CD14-positive monocyte (primary cell): ENCODE measurements around the gene SCN7A. TPM values are rescaled to one million over a fixed set of nuclear protein-coding genes. Genes with fewer than 3 reads are reported as not detected.

ENCODE experiments used
- DNase-seq, 3 donors: peaks; one replicate each; pipeline ENCODE4 v3.0.0-alpha.2; 2011 to 2022
- H2AFZ ChIP-seq: 2 replicates; pipeline ENCODE4 v1.6.0; 2012; ENCODE audit warnings: mild to moderate bottlenecking, low read depth, low read length, inconsistent platforms; ENCODE audit not compliant: insufficient read depth, poor library complexity, severe bottlenecking
- H3K27ac ChIP-seq, 2 donors: 1 replicate in 1 of 2; 2 replicates in 1 of 2; pipeline ENCODE4 v1.5.1; 2012 to 2013; ENCODE audit warnings: low read length in 2 of 2, control low read depth in 1 of 2, inconsistent platforms in 1 of 2, low read depth in 1 of 2, mild to moderate bottlenecking in 1 of 2
- H3K27me3 ChIP-seq, 2 donors: one replicate each; pipeline versions ENCODE4 v1.6.0 to v1.6.1; 2011 to 2013; ENCODE audit warnings: low read length in 2 of 2; ENCODE audit not compliant: control insufficient read depth in 2 of 2, insufficient read depth in 2 of 2
- H3K36me3 ChIP-seq, 2 donors: replicated peaks in 1 of 2; 1 replicate in 1 of 2; 2 replicates in 1 of 2; pipeline versions ENCODE4 v1.5.1 to v1.6.1; 2012 to 2013; ENCODE audit warnings: low read length in 2 of 2, control low read depth in 1 of 2, inconsistent platforms in 1 of 2, mild to moderate bottlenecking in 1 of 2; ENCODE audit not compliant: insufficient read depth in 2 of 2, control insufficient read depth in 1 of 2
- H3K4me1 ChIP-seq, 2 donors: 1 replicate in 1 of 2; 2 replicates in 1 of 2; pipeline versions ENCODE4 v1.5.1 to v1.6.1; 2012 to 2013; ENCODE audit warnings: low read length in 2 of 2, control low read depth in 1 of 2, inconsistent platforms in 1 of 2, mild to moderate bottlenecking in 1 of 2, moderate library complexity in 1 of 2; ENCODE audit not compliant: insufficient read depth in 2 of 2, control insufficient read depth in 1 of 2
- H3K4me2 ChIP-seq: replicated peaks from 2 replicates; pipeline ENCODE3; 2012; ENCODE audit warnings: low read length, moderate library complexity, mild to moderate bottlenecking; ENCODE audit not compliant: poor library complexity, severe bottlenecking; ENCODE audit errors: extremely low read depth
- H3K4me3 ChIP-seq, 3 experiments: fragments of 200-600 bp in 1 of 3; sonication (generic) in 1 of 3; replicated peaks in 1 of 3; 1 replicate in 2 of 3; 2 replicates in 1 of 3; pipeline ENCODE4 v1.5.1; 2011 to 2013; ENCODE audit warnings: low read length in 3 of 3, mild to moderate bottlenecking in 3 of 3, control low read depth in 2 of 3, low read depth in 2 of 3, inconsistent platforms in 1 of 3, moderate library complexity in 1 of 3
- H3K79me2 ChIP-seq: 2 replicates; pipeline ENCODE4 v1.6.0; 2012; ENCODE audit warnings: mild to moderate bottlenecking, control low read depth, inconsistent platforms, low read length, moderate library complexity; ENCODE audit not compliant: insufficient read depth
- H3K9ac ChIP-seq: 2 replicates; pipeline ENCODE4 v1.6.0; 2017; ENCODE audit warnings: low read length, mild to moderate bottlenecking; ENCODE audit not compliant: insufficient read depth, poor library complexity, severe bottlenecking
- H3K9me3 ChIP-seq, 2 donors: replicated peaks in 1 of 2; 1 replicate in 1 of 2; 2 replicates in 1 of 2; pipeline versions ENCODE4 v1.5.1 to v1.6.1; 2012 to 2013; ENCODE audit warnings: low read length in 2 of 2, control low read depth in 1 of 2; ENCODE audit not compliant: control insufficient read depth in 1 of 2, insufficient read depth in 1 of 2
- H4K20me1 ChIP-seq: 2 replicates; pipeline ENCODE4 v1.6.0; 2012; ENCODE audit warnings: mild to moderate bottlenecking, low read length, control low read depth, moderate library complexity; ENCODE audit not compliant: insufficient read depth
- H3K27ac Mint-ChIP-seq, 7 donors: one replicate each; pipeline ENCODE4 v1.8.0; 2020; ENCODE audit warnings: mild to moderate bottlenecking in 7 of 7, mixed read lengths in 7 of 7, moderate library complexity in 6 of 7, inconsistent platforms in 2 of 7
- H3K27me3 Mint-ChIP-seq, 3 donors: one replicate each; pipeline ENCODE4 v1.8.0; 2021 to 2022; ENCODE audit warnings: low read depth in 3 of 3, mild to moderate bottlenecking in 3 of 3, mixed read lengths in 3 of 3, moderate library complexity in 3 of 3, inconsistent platforms in 1 of 3
- H3K36me3 Mint-ChIP-seq, 2 donors: one replicate each; pipeline ENCODE4 v1.8.0; 2020; ENCODE audit warnings: mixed read lengths in 2 of 2, inconsistent platforms in 1 of 2, mild to moderate bottlenecking in 1 of 2
- H3K4me1 Mint-ChIP-seq: one replicate; pipeline ENCODE4 v1.8.0; 2020; ENCODE audit warnings: mild to moderate bottlenecking, mixed read lengths
- H3K4me3 Mint-ChIP-seq, 2 donors: one replicate each; pipeline ENCODE4 v1.8.0; 2020; ENCODE audit warnings: mild to moderate bottlenecking in 2 of 2, mixed read lengths in 2 of 2, moderate library complexity in 1 of 2
- H3K9me3 Mint-ChIP-seq, 7 donors: one replicate each; pipeline ENCODE4 v1.8.0; 2020 to 2022; ENCODE audit warnings: mixed read lengths in 7 of 7, mild to moderate bottlenecking in 6 of 7, moderate library complexity in 6 of 7, inconsistent platforms in 2 of 7
- WGBS: methylation state at CpG from one replicate; pipeline ENCODE4 v1.1.5; 2013; ENCODE audit warnings: missing lambda C conversion rate; ENCODE audit not compliant: insufficient coverage; 5-methylcytosine and 5-hydroxymethylcytosine counted together
- intact Hi-C, 2 donors: fragments of 100-400 bp; cut with micrococcal nuclease; formaldehyde crosslinking; loops; one replicate each; pipeline versions ENCODE4 v1.15.0 to v1.15.1; 2023
- polyA plus RNA-seq, 3 donors: library from polyadenylated mRNA; depleted of rRNA in 1 of 3; unstranded in 2 of 3; stranded (reverse) in 1 of 3; fragments of 300-500 nt in 2 of 3; fragments of >200 nt in 1 of 3; fragmentation: Illumina TruSeq in 2 of 3; gene quantifications; 1 replicate in 2 of 3; 2 replicates in 1 of 3; pipeline ENCODE4 v1.2.3, GENCODE V29; 2012 to 2021
- TF ChIP-seq, protein P1 (sequence below): fragments of 200-600 bp; IDR thresholded peaks from one replicate; pipeline ENCODE4 v1.8.0; 2022; ENCODE audit warnings: antibody characterized with exemption, mild to moderate bottlenecking

The SCN7A gene
- polyA plus RNA-seq, 3 donors, result not detected

- Mint-ChIP-seq H3K9me3 (no peaks in the 10 kb centered on the region), H3K4me1 (peaks cover 10% of the 10 kb centered on the region), H3K27me3 (peaks cover 0 to 8% (median 5%) of the 10 kb centered on the region in 3 donors), H3K27ac (no peak overlapping the region), H3K36me3 (no peaks in the 10 kb centered on the region), H3K4me3 (no peak overlapping the region)
- H3K36me3 ChIP-seq, result no peaks in the 10 kb centered on the region
- intact Hi-C loops, result no loop called here
- no peaks in the 10 kb centered on the region for H3K79me2 ChIP-seq
- no peak overlapping the region for H3K4me3 ChIP-seq
- DNase-seq, result no peak
- no peak overlapping the region for H3K4me2 ChIP-seq
- no peak overlapping the region for H2AFZ ChIP-seq
- H4K20me1 ChIP-seq, result no peaks in the 10 kb centered on the region
- no peak overlapping the region for H3K27ac ChIP-seq
- peaks cover 0 to 3% of the 10 kb centered on the region in 2 donors for H3K4me1 ChIP-seq
- no peak overlapping the region for H3K9ac ChIP-seq
- whole genome bisulfite sequencing, result 88% methylated on average over 1 of the region's 2 CpGs
- no peaks in the 10 kb centered on the region for H3K27me3 ChIP-seq
- no peaks in the 10 kb centered on the region for H3K9me3 ChIP-seq
- TF ChIP-seq, protein P1, sequence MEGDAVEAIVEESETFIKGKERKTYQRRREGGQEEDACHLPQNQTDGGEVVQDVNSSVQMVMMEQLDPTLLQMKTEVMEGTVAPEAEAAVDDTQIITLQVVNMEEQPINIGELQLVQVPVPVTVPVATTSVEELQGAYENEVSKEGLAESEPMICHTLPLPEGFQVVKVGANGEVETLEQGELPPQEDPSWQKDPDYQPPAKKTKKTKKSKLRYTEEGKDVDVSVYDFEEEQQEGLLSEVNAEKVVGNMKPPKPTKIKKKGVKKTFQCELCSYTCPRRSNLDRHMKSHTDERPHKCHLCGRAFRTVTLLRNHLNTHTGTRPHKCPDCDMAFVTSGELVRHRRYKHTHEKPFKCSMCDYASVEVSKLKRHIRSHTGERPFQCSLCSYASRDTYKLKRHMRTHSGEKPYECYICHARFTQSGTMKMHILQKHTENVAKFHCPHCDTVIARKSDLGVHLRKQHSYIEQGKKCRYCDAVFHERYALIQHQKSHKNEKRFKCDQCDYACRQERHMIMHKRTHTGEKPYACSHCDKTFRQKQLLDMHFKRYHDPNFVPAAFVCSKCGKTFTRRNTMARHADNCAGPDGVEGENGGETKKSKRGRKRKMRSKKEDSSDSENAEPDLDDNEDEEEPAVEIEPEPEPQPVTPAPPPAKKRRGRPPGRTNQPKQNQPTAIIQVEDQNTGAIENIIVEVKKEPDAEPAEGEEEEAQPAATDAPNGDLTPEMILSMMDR, result no peak
Measured at GRCh38 chr2:166404831-166405568, 89.0 kb downstream of the SCN7A start.

GRCh38 chr2:166394245-166394644, 99.8 kb downstream of the SCN7A start:
- H3K27ac Mint-ChIP-seq, result no peak overlapping the region
- Histone ChIP-seq H4K20me1 (no peaks in the 10 kb centered on the region), H2AFZ (no peak overlapping the region), H3K9ac (no peak overlapping the region), H3K27me3 (no peaks in the 10 kb centered on the region), H3K27ac (no peak overlapping the region), H3K79me2 (no peaks in the 10 kb centered on the region), H3K9me3 (no peaks in the 10 kb centered on the region), H3K4me1 (no peaks in the 10 kb centered on the region), H3K36me3 (no peaks in the 10 kb centered on the region), H3K4me3 (no peak overlapping the region), H3K4me2 (no peak overlapping the region)
- TF ChIP-seq, protein P1, result no peak
- WGBS, result no CpG with 5 or more reads among the region's 1 CpG
- peaks cover 0 to 2% (median 0%) of the 10 kb centered on the region in 3 donors for H3K27me3 Mint-ChIP-seq
- no peak for DNase-seq
- no peaks in the 10 kb centered on the region for H3K36me3 Mint-ChIP-seq
- intact Hi-C loops, result no loop called here
- no peak overlapping the region for H3K4me3 Mint-ChIP-seq
- H3K9me3 Mint-ChIP-seq, result peaks cover 0 to 4% (median 0%) of the 10 kb centered on the region in 7 donors
- H3K4me1 Mint-ChIP-seq, result peaks cover 1% of the 10 kb centered on the region
